Right lobe of liver (tissue), 6 donors: ENCODE results near the gene PLEKHB2. TPM values are rescaled to one million over a fixed set of nuclear protein-coding genes. Genes with fewer than 3 reads are reported as not detected.
A peak's percentile ranks its signal among the peaks of the same experiment; 100 is the strongest.

Experiments used
- ATAC-seq, 4 donors: fragments of 200-7000 bp; cut with Tn5 transposase; one replicate each; pipeline ENCODE4 v1.9.1; 2020; ENCODE audit warnings: mild to moderate bottlenecking in 4 of 4, moderate library complexity in 4 of 4
- DNase-seq, 3 donors: peaks; one replicate each; pipeline ENCODE4 v3.0.0-alpha.2; 2020
- H3K27ac ChIP-seq, 3 donors: fragments of 200-600 bp; one replicate each; pipeline ENCODE4 v1.8.0; 2022
- H3K27me3 ChIP-seq, 2 donors: fragments of 200-600 bp; one replicate each; pipeline ENCODE4 v1.8.0; 2022
- H3K36me3 ChIP-seq, 4 donors: fragments of 200-600 bp; sonication (generic) in 1 of 4; one replicate each; pipeline versions ENCODE4 v1.5.1 to v1.8.0; 2017 to 2022; ENCODE audit warnings: control low read depth in 1 of 4
- H3K4me1 ChIP-seq, 4 donors: fragments of 200-600 bp; sonication (generic) in 1 of 4; one replicate each; pipeline versions ENCODE4 v1.5.1 to v1.8.0; 2017 to 2022; ENCODE audit warnings: control low read depth in 1 of 4
- H3K4me3 ChIP-seq, 3 donors: fragments of 200-600 bp; one replicate each; pipeline ENCODE4 v1.8.0; 2022
- H3K9me3 ChIP-seq, 4 donors: fragments of 200-600 bp; sonication (generic) in 1 of 4; one replicate each; pipeline versions ENCODE4 v1.5.1 to v1.8.0; 2017 to 2022; ENCODE audit warnings: control low read depth in 1 of 4
- POLR2A ChIP-seq: fragments of 450-650 bp; IDR thresholded peaks from one replicate; pipeline ENCODE4 v1.6.1; 2017; ENCODE audit warnings: antibody characterized with exemption, mild to moderate bottlenecking
- WGBS: methylation state at CpG from one replicate; pipeline ENCODE4 v1.1.6; 2018; ENCODE audit warnings: low coverage, low lambda C conversion rate; ENCODE audit not compliant: insufficient coverage; ENCODE audit errors: missing lambda C conversion rate; 5-methylcytosine and 5-hydroxymethylcytosine counted together
- intact Hi-C, 2 donors: fragments of 100-400 bp; cut with DNase I; formaldehyde crosslinking; loops; one replicate each; pipeline versions ENCODE4 v1.11.2 to v1.14.1; 2022
- total RNA-seq, 6 experiments: library from RNA; depleted of rRNA in 2 of 6; stranded (reverse); fragments of >200 nt in 2 of 6; fragmentation: NEBNext Ultra II Directional in 3 of 6; extraction: Animal tissue kit (Norgen Biotek cat#: 25700) in 3 of 6; gene quantifications; one replicate each; pipeline versions ENCODE4 v1.1.0 to v1.2.4, GENCODE V29; 2016 to 2023
- TF ChIP-seq, protein P1 (sequence below), 4 donors: fragments of 200-600 bp in 3 of 4; fragments of 450-650 bp in 1 of 4; IDR thresholded peaks; one replicate each; pipeline versions ENCODE4 v1.5.1 to v1.8.0; 2016 to 2022; ENCODE audit warnings: antibody characterized with exemption in 4 of 4, mild to moderate bottlenecking in 2 of 4
- donor health status: DM: no; HTN: yes; CAD: no.
- donor health status: DM: no; HTN: no; CAD: no.
- donor health status: DM: no; HTN: no; CAD: no.
- donor health status: DM: no; HTN: yes; CAD: no.
- donor health status: DM: no; HTN: yes; CAD: no.

PLEKHB2 gene
- total RNA-seq, 6 experiments from 2014 or later: 8.9 to 22.3 (median 17.5) TPM

DNA sequence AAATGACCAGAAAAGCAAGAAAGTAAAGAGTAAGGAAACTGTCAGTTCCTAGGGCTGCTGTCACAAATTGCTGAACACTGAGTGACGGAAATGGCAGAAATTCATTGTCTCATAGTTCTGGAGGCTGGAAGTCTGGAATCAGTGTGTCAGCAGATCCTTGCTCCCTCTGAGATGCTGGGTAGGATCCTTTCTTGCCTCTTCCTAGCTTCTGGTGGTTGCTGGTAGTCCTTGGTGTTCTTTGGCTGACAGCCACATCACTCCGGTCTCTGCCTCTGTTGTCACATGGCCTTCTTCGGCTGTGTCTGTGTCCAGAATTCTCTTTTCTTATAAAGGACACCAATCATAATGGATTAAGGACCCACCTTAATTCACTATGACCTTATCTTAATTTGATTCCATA, 21.9 kb downstream of the PLEKHB2 start:
- no peak overlapping the region for H3K4me3 ChIP-seq
- peaks cover 0 to 57% (median 25%) of the 10 kb centered on the region in 4 donors for H3K36me3 ChIP-seq
- 89% methylated on average over 3 of the region's 3 CpGs for WGBS
- H3K27me3 ChIP-seq: no peaks in the 10 kb centered on the region
- H3K27ac ChIP-seq: no peak overlapping the region
- H3K4me1 ChIP-seq: no peaks in the 10 kb centered on the region
- intact Hi-C loops: no loop called here
- ATAC-seq (no peak), DNase-seq (no peak)
- no peak for TF ChIP-seq POLR2A
- TF ChIP-seq, protein P1, sequence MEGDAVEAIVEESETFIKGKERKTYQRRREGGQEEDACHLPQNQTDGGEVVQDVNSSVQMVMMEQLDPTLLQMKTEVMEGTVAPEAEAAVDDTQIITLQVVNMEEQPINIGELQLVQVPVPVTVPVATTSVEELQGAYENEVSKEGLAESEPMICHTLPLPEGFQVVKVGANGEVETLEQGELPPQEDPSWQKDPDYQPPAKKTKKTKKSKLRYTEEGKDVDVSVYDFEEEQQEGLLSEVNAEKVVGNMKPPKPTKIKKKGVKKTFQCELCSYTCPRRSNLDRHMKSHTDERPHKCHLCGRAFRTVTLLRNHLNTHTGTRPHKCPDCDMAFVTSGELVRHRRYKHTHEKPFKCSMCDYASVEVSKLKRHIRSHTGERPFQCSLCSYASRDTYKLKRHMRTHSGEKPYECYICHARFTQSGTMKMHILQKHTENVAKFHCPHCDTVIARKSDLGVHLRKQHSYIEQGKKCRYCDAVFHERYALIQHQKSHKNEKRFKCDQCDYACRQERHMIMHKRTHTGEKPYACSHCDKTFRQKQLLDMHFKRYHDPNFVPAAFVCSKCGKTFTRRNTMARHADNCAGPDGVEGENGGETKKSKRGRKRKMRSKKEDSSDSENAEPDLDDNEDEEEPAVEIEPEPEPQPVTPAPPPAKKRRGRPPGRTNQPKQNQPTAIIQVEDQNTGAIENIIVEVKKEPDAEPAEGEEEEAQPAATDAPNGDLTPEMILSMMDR (IDR thresholded peaks at IDR 0.05): no peak
- no peaks in the 10 kb centered on the region for H3K9me3 ChIP-seq

DNA sequence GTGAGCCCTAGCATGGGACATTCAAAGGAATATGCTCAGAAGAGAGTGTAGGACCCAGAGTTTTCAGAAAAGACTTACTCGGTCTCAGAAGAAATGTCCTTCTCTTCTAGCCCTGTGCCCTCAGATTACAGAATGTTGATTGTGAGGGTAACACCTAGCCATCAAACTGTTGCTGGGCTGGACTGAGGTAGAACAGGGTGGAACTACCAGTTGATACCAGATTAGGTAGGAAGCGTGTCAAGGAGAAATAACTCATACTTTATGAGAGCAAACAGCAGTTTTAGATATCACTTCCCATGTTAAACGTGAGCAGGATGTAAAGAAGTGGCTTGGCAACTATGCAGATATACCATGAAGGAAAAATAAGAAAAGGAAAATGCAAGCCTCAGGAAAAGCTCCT, 22.8 kb downstream of the PLEKHB2 start:
- TF ChIP-seq, protein P1 (IDR thresholded peaks at IDR 0.05): no peak
- no peak for TF ChIP-seq POLR2A
- Histone ChIP-seq H3K27me3 (no peaks in the 10 kb centered on the region), H3K36me3 (peaks cover 0 to 65% (median 24%) of the 10 kb centered on the region in 4 donors), H3K27ac (no peak overlapping the region), H3K4me3 (no peak overlapping the region), H3K4me1 (no peaks in the 10 kb centered on the region), H3K9me3 (no peaks in the 10 kb centered on the region)
- 88% methylated on average over 3 of the region's 3 CpGs for WGBS
- intact Hi-C loops: no loop called here
- DNase-seq (no peak), ATAC-seq (no peak)

DNA sequence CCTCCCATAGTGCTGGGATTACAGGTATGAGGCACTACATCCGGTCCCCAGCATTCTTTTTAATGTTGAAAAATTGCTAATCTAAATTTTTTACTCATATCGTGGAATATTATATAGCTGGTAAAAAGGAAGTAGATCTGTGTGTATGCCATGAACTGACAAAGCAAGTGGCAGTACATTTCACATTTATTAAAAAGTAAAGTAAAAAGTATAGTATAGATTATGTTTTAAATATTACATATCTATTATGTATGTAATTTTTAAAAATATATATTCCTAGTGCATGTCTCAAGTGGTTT, 25.1 kb downstream of the PLEKHB2 start:
- Histone ChIP-seq H3K4me1 (no peaks in the 10 kb centered on the region), H3K27me3 (no peaks in the 10 kb centered on the region), H3K36me3 (peaks cover 2 to 82% (median 28%) of the 10 kb centered on the region in 4 donors), H3K27ac (no peak overlapping the region), H3K9me3 (no peaks in the 10 kb centered on the region), H3K4me3 (no peak overlapping the region)
- ATAC-seq: no peak
- no peak for DNase-seq
- intact Hi-C loops: no loop called here
- TF ChIP-seq POLR2A: no peak
- TF ChIP-seq, protein P1 (IDR thresholded peaks at IDR 0.05): no peak
- 97% methylated on average over 2 of the region's 2 CpGs for WGBS

DNA sequence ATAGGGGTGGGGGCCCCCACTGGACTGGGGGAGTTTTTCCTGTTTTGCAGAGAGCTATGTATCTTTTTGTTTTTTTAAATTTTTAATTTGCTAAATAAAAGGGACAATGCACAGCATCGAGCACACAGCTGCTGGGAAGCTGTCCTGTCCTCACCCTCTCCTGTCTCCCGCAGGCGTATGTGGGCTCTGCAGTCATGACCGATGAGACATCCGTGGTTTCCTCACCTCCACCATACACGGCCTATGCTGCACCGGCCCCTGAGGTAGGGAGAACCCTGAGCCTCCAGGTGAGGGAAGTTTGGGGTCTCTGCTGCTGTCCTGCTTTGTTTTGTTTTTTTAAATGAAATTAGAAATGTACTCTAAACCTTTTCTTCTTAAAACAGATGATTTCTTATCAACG, 27.6 kb downstream of the PLEKHB2 start:
- TF ChIP-seq POLR2A: no peak
- TF ChIP-seq, protein P1 (IDR thresholded peaks at IDR 0.05): no peak
- H3K36me3 ChIP-seq: peaks cover 4 to 57% (median 16%) of the 10 kb centered on the region in 4 donors
- WGBS: 86% methylated on average over 6 of the region's 8 CpGs
- intact Hi-C loops: no loop called here
- DNase-seq: no peak
- H3K9me3 ChIP-seq: no peaks in the 10 kb centered on the region
- H3K27ac ChIP-seq: no peak overlapping the region
- no peak overlapping the region for H3K4me3 ChIP-seq
- no peak for ATAC-seq
- H3K4me1 ChIP-seq: no peaks in the 10 kb centered on the region
- no peaks in the 10 kb centered on the region for H3K27me3 ChIP-seq

DNA sequence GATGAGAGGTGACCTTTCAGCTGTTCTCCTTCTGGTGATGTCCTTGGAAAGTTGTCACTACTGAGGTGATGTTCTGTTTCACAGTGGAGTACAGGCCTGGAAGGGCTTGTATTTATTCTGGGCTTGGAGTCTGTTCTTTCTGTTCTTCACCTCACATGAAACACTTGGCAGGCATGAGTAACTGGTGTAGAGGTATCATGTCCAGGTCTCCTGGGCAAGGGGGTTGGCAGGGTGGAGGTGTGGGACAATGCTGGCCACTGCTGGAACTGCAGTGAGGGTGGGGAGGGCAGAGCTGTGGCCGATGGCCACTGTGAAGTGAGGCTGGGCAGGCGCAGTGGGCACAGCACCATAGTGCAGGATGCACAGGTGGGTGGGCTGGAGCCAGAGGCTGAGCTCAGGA, 35.4 kb downstream of the PLEKHB2 start:
- Histone ChIP-seq H3K36me3 (peaks cover 0 to 56% (median 15%) of the 10 kb centered on the region in 4 donors), H3K4me3 (no peak overlapping the region), H3K4me1 (no peaks in the 10 kb centered on the region), H3K27me3 (no peaks in the 10 kb centered on the region), H3K27ac (no peak overlapping the region), H3K9me3 (no peaks in the 10 kb centered on the region)
- 86% methylated on average over 2 of the region's 2 CpGs for WGBS
- no peak for TF ChIP-seq POLR2A
- TF ChIP-seq, protein P1 (IDR thresholded peaks at IDR 0.05): no peak
- intact Hi-C loops: no loop called here
- DNase-seq (no peak), ATAC-seq (peak in 1 of 4 donors; percentile 23)
